ENCODE results near the gene THAP2.

Gene THAP2

DNA sequence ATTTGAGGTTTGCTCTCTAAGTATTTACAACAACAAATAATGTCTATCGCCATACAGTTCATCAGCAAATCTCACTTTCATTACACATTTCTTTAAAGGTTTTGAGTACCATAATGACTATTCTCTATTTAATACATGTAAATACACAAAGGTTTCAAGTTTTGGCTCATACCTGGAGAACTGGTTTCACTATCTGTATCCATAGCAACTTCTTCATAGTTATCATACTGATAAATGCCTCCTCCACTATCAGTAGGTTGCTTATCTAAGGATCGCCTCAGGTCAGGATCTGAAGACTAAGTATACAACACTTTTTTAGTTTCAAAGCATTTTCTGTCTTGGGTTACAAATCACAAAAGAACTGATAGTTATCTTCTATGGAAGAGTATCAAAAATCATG, 21.8 kb upstream of the THAP2 start:
- ChIA-PET POLR2A (interaction anchor here (1.0 kb wide), 1 partner anchor 21 kb away, joined by 5 read pairs; no protein-coding TSS in a partner anchor), CTCF (interaction anchor here (0.9 to 2.7 kb wide), 5 partner anchors 9 to 250 kb away, joined by 3 to 12 read pairs (median 4); no protein-coding TSS in a partner anchor)
- DNase-seq (ENCODE audit: extremely low spot score), result no peak
- TF ChIP-seq, protein P1, sequence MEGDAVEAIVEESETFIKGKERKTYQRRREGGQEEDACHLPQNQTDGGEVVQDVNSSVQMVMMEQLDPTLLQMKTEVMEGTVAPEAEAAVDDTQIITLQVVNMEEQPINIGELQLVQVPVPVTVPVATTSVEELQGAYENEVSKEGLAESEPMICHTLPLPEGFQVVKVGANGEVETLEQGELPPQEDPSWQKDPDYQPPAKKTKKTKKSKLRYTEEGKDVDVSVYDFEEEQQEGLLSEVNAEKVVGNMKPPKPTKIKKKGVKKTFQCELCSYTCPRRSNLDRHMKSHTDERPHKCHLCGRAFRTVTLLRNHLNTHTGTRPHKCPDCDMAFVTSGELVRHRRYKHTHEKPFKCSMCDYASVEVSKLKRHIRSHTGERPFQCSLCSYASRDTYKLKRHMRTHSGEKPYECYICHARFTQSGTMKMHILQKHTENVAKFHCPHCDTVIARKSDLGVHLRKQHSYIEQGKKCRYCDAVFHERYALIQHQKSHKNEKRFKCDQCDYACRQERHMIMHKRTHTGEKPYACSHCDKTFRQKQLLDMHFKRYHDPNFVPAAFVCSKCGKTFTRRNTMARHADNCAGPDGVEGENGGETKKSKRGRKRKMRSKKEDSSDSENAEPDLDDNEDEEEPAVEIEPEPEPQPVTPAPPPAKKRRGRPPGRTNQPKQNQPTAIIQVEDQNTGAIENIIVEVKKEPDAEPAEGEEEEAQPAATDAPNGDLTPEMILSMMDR (IDR thresholded peaks at IDR 0.05; ENCODE audit: control extremely low read depth, extremely low read depth, low read depth, missing control alignments), result no peak

DNA sequence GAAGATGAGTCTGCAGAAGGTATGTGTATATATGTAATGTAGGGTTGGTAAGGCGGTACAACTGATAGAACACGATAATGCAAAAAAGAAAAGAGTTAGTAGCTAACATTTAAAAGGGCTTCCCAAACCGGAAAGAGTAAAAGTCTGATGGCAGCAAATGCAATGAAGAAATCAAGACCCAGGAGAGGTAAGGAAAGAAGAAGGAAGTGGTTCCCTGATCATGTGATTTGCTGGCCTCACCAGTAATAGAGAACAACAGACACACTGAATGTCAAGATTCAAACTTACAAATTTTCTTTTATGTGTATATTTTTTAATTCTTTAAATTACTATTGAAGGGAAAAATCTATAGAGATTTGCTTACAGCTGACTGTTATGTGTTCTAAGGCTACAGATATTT, 18.8 kb upstream of the THAP2 start:
- POLR2A ChIA-PET, result no interaction called here
- CTCF ChIA-PET, result interaction anchor here (1.1 to 6.3 kb wide), 9 partner anchors 8 to 101 kb away, joined by 3 to 49 read pairs (median 9); partner anchors contain the start of genes THAP2, TMEM19 and ZFC3H1
- TF ChIP-seq, protein P1 (IDR thresholded peaks at IDR 0.05; ENCODE audit: control extremely low read depth, extremely low read depth, low read depth, missing control alignments), result no peak
- no peak for DNase-seq (ENCODE audit: extremely low spot score)

DNA sequence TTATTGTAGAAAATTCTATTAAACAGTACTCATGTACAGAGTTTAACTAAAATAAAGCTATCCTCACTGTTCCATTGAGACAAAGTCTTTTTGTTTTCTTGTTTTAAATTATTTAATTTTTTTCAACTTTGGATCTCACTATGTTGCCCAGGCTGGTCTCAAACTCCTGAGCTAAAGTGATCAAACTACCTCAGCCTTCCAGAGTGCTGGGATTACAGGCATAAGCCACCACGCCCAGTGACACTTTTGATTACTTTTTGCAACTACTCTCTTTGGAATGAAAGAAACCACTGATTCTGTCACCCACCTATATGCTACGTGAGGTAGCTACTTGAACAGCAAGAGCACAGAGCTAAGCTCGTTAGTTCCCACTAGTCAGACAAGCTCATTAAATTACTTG, 17.6 kb upstream of the THAP2 start:
- DNase-seq (ENCODE audit: extremely low spot score), result no peak
- CTCF ChIA-PET, result interaction anchor here (1.2 to 6.3 kb wide), 8 partner anchors 9 to 100 kb away, joined by 3 to 49 read pairs (median 10); partner anchors contain the start of genes THAP2 and ZFC3H1
- POLR2A ChIA-PET, result no interaction called here
- TF ChIP-seq, protein P1 (IDR thresholded peaks at IDR 0.05; ENCODE audit: control extremely low read depth, extremely low read depth, low read depth, missing control alignments), result no peak

DNA sequence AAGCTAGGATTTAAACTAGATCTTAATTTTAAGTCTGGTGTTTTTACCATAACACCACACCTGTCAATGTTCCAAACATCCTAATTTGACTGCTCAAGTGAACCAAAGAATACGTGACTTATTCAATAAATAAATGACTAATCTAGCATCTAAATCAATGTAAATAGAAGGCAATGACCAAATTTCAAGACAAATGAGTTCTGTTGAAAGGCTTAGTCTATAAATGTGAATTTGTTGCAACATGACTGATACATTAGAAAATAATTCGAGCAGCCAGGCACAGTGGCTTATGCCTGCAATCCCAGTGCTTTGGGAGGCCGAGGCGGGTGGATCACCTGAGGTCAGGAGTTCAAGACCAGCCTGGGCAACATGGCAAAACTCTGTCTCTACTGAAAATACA, 15.6 kb upstream of the THAP2 start:
- TF ChIP-seq, protein P1 (IDR thresholded peaks at IDR 0.05; ENCODE audit: control extremely low read depth, extremely low read depth, low read depth, missing control alignments), result no peak
- ChIA-PET POLR2A (no interaction called here), CTCF (interaction anchor here (1.0 to 6.3 kb wide), 3 partner anchors 11 to 98 kb away, joined by 3 to 49 read pairs (median 4); no protein-coding TSS in a partner anchor)
- no peak for DNase-seq (ENCODE audit: extremely low spot score)

DNA sequence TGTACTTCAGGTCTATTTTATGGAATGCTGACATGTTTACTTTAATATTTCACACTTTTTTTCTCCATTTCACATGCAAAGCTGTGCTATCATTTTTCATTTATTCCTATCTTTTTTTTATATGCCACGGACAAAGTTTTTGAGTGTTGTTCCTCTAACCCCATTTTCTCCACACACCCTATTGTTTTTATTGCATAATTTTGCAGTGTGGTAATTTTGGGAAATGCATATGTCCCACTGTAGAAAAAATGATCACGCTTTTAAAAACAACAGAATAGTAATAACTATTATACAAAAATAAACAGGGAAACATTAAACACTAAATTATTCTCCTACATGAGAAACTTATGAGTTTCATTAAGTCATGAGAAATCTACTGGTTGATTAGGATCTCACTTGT, 14.7 kb upstream of the THAP2 start:
- POLR2A ChIA-PET, result no interaction called here
- TF ChIP-seq, protein P1 (IDR thresholded peaks at IDR 0.05; ENCODE audit: control extremely low read depth, extremely low read depth, low read depth, missing control alignments), result no peak
- DNase-seq (ENCODE audit: extremely low spot score), result no peak
- CTCF ChIA-PET, result interaction anchor here (6.3 kb wide), 1 partner anchor 12 kb away, joined by 49 read pairs; no protein-coding TSS in a partner anchor

DNA sequence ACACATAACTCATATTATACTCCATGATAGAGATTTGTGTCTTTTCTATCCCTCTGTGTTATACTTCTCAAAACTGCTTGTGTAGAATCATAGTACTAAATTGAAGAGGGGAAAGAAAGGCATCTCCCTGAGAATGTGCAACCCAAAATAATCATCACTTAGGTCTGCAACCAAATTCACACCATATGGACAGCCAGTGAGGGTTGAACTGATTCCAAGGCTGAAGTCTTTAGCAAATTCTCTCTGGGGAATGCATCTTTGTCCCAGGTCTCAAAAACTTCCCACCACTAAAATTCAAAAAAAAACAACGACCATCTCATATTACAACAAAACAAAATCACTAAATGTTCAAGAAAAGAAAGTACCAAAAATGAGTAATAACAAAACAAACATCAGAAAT, 11.4 kb upstream of the THAP2 start:
- no peak for DNase-seq (ENCODE audit: extremely low spot score)
- ChIA-PET CTCF (interaction anchor here (1.0 kb wide), 1 partner anchor 10 kb away, joined by 3 read pairs; no protein-coding TSS in a partner anchor), POLR2A (no interaction called here)
- TF ChIP-seq, protein P1 (IDR thresholded peaks at IDR 0.05; ENCODE audit: control extremely low read depth, extremely low read depth, low read depth, missing control alignments), result no peak
